Upper lobe of right lung (tissue), 1 donor: ENCODE data around the gene MYH9. TPM values are rescaled to one million over a fixed set of nuclear protein-coding genes. Genes with fewer than 3 reads are reported as not detected.

Experiments
- ATAC-seq: fragments of 200-7000 bp; cut with Tn5 transposase; one replicate; pipeline ENCODE4 v1.9.1; 2020; ENCODE audit warnings: mild to moderate bottlenecking, moderate library complexity
- DNase-seq: peaks from one replicate; pipeline ENCODE4 v3.0.0-alpha.2; 2020
- H3K27ac ChIP-seq: fragments of 200-600 bp; one replicate; pipeline ENCODE4 v1.8.0; 2022
- H3K27me3 ChIP-seq: fragments of 200-600 bp; one replicate; pipeline ENCODE4 v1.8.0; 2022; ENCODE audit warnings: mild to moderate bottlenecking
- H3K36me3 ChIP-seq: fragments of 200-600 bp; one replicate; pipeline ENCODE4 v1.8.0; 2022
- H3K4me1 ChIP-seq: fragments of 200-600 bp; one replicate; pipeline ENCODE4 v1.8.0; 2022
- H3K4me3 ChIP-seq: fragments of 200-600 bp; one replicate; pipeline ENCODE4 v1.8.0; 2022; ENCODE audit warnings: mild to moderate bottlenecking
- H3K9me3 ChIP-seq: fragments of 200-600 bp; one replicate; pipeline ENCODE4 v1.8.0; 2022
- CTCF ChIP-seq: fragments of 200-600 bp; IDR thresholded peaks from one replicate; pipeline ENCODE4 v1.8.0; 2022; ENCODE audit warnings: antibody characterized with exemption
- intact Hi-C: fragments of 100-400 bp; cut with DNase I; formaldehyde crosslinking; loops from one replicate; pipeline ENCODE4 v1.11.0; 2022
- total RNA-seq: library from RNA; stranded (reverse); fragmentation: NEBNext Ultra II Directional; extraction: Animal tissue kit (Norgen Biotek cat#: 25700); gene quantifications from one replicate; pipeline ENCODE4 v1.2.1, GENCODE V29; 2021
- donor health status: DM: no; HTN: yes; CAD: no; lungs with severe emphysema.

MYH9 gene
- total RNA-seq, 1 donor from 2014 or later, result 842 TPM

GRCh38 chr22:36236388-36237319, 151.1 kb downstream of the MYH9 start:
- H3K36me3 ChIP-seq, result peaks cover 22% of the 10 kb centered on the region
- ATAC-seq, result no peak
- H3K4me3 ChIP-seq, result peak overlapping the region; percentile 69
- H3K27ac ChIP-seq, result peak overlapping the region; percentile 90
- H3K9me3 ChIP-seq, result no peaks in the 10 kb centered on the region
- no peak for DNase-seq
- H3K4me1 ChIP-seq, result peaks cover 48% of the 10 kb centered on the region
- no peaks in the 10 kb centered on the region for H3K27me3 ChIP-seq
- intact Hi-C loops, result no loop called here
- no peak for TF ChIP-seq CTCF

- Histone ChIP-seq H3K27ac (no peak overlapping the region), H3K9me3 (no peaks in the 10 kb centered on the region), H3K27me3 (no peaks in the 10 kb centered on the region), H3K4me3 (no peak overlapping the region), H3K4me1 (peaks cover 48% of the 10 kb centered on the region), H3K36me3 (peaks cover 32% of the 10 kb centered on the region)
- intact Hi-C loops, result no loop called here
- ATAC-seq (no peak), DNase-seq (no peak)
- TF ChIP-seq CTCF, result no peak
These were observed 152.2 kb downstream of the MYH9 start for GRCh38 chr22:36235585-36235984.

DNA sequence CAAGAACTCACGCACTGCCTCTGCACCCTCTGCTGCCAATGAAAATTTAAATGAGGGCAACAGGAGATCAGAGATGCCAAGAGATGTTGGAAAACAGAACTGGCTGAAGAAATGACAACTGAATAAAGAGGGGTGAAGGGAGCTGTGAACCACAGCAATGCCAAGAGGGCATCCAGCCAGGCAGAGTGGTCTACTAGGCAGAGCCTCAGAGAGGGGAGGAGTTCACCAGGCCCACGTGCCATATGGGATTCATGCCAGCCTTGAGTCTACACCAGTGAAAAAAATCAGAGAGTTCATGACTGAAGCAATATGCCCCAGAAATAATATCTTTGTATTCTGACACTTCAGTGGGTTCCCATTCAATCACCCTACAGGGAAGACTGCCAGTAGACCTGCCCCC, 152.8 kb downstream of the MYH9 start:
- no peak for ATAC-seq
- no peak for TF ChIP-seq CTCF
- Histone ChIP-seq H3K4me3 (no peak overlapping the region), H3K9me3 (no peaks in the 10 kb centered on the region), H3K27ac (no peak overlapping the region), H3K36me3 (peaks cover 39% of the 10 kb centered on the region), H3K4me1 (peaks cover 48% of the 10 kb centered on the region), H3K27me3 (no peaks in the 10 kb centered on the region)
- intact Hi-C loops, result no loop called here
- DNase-seq, result no peak

DNA sequence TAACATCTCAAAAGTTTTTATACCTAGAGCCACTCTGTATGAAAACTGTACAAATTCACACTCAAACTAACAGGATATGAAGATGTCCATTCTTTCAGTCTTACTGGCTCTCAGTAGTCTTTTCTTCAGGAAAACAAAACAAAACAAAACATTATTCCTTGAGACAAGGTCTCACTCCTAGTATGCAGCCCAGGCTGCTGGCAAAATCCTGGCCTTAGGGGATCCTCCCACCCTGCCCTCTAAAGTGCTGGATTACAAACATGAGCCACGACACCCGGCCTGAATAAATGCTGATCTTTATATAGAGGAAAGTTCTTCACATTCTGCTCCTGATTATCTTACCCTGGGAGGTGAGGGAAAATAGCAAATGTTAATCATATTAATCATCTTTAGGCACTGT, 153.6 kb downstream of the MYH9 start:
- Histone ChIP-seq H3K27ac (no peak overlapping the region), H3K4me1 (peaks cover 48% of the 10 kb centered on the region), H3K4me3 (no peak overlapping the region), H3K36me3 (peaks cover 46% of the 10 kb centered on the region), H3K27me3 (no peaks in the 10 kb centered on the region), H3K9me3 (no peaks in the 10 kb centered on the region)
- no peak for DNase-seq
- ATAC-seq, result no peak
- no peak for TF ChIP-seq CTCF
- intact Hi-C loops, result no loop called here

- no peak for TF ChIP-seq CTCF
- H3K27ac ChIP-seq, result no peak overlapping the region
- H3K4me1 ChIP-seq, result peaks cover 48% of the 10 kb centered on the region
- no peak for ATAC-seq
- H3K9me3 ChIP-seq, result no peaks in the 10 kb centered on the region
- H3K4me3 ChIP-seq, result no peak overlapping the region
- peaks cover 50% of the 10 kb centered on the region for H3K36me3 ChIP-seq
- intact Hi-C loops, result no loop called here
- no peaks in the 10 kb centered on the region for H3K27me3 ChIP-seq
- no peak for DNase-seq
These were observed 154.0 kb downstream of the MYH9 start for GRCh38 chr22:36233796-36234195.
